H9 (cell line): ENCODE results near the gene TP53. TPM values are rescaled to one million over a fixed set of nuclear protein-coding genes. Genes with fewer than 3 reads are reported as not detected.

Experiments
- DNase-seq: peaks from one replicate; pipeline ENCODE4 v3.0.0-alpha.2; 2017
- H2AFZ ChIP-seq: one replicate; pipeline ENCODE4 v1.6.1; 2013; ENCODE audit warnings: mild to moderate bottlenecking, low read length, control low read depth, moderate library complexity
- H2AK5ac ChIP-seq: 2 replicates; pipeline ENCODE4 v1.6.1; 2013; ENCODE audit warnings: low read length, control low read depth, mixed read lengths; ENCODE audit not compliant: insufficient read length
- H2BK120ac ChIP-seq: one replicate; pipeline ENCODE4 v1.6.1; 2013; ENCODE audit warnings: low read depth, mild to moderate bottlenecking, low read length, control low read depth, inconsistent platforms; ENCODE audit not compliant: poor library complexity, severe bottlenecking
- H2BK12ac ChIP-seq: 2 replicates; pipeline ENCODE4 v1.6.1; 2013; ENCODE audit warnings: low read length, control low read depth, mixed read lengths, low read depth; ENCODE audit not compliant: insufficient read length
- H2BK15ac ChIP-seq: 2 replicates; pipeline ENCODE4 v1.6.1; 2013; ENCODE audit warnings: low read depth, low read length, control low read depth
- H2BK20ac ChIP-seq: one replicate; pipeline ENCODE4 v1.6.1; 2013; ENCODE audit warnings: low read depth, mild to moderate bottlenecking, low read length, control low read depth, inconsistent platforms; ENCODE audit not compliant: poor library complexity, severe bottlenecking
- H2BK5ac ChIP-seq: 2 replicates; pipeline ENCODE4 v1.6.1; 2013; ENCODE audit warnings: low read length, control low read depth, mixed read lengths; ENCODE audit not compliant: insufficient read length
- H3K14ac ChIP-seq: 2 replicates; pipeline ENCODE4 v1.6.1; 2013; ENCODE audit warnings: low read length, control low read depth; ENCODE audit not compliant: insufficient read depth
- H3K18ac ChIP-seq: 2 replicates; pipeline ENCODE4 v1.6.1; 2013; ENCODE audit warnings: low read depth, mild to moderate bottlenecking, mixed read lengths, low read length, control low read depth; ENCODE audit not compliant: insufficient read length
- H3K23ac ChIP-seq: 2 replicates; pipeline ENCODE4 v1.6.1; 2013; ENCODE audit warnings: low read length, control low read depth, mixed read lengths, low read depth; ENCODE audit not compliant: insufficient read length
- H3K23me2 ChIP-seq: 2 replicates; pipeline ENCODE4 v1.6.1; 2013; ENCODE audit warnings: low read depth, mild to moderate bottlenecking, mixed read lengths, low read length, control low read depth; ENCODE audit not compliant: insufficient read length, poor library complexity, severe bottlenecking
- H3K27ac ChIP-seq: 2 replicates; pipeline ENCODE4 v1.5.1; 2013; ENCODE audit warnings: low read length, control low read depth, mixed read lengths, low read depth; ENCODE audit not compliant: insufficient read length
- H3K27me3 ChIP-seq: 2 replicates; pipeline ENCODE4 v1.6.1; 2013; ENCODE audit warnings: low read length, control low read depth, inconsistent platforms; ENCODE audit not compliant: insufficient read depth
- H3K4ac ChIP-seq: 2 replicates; pipeline ENCODE4 v1.6.1; 2013; ENCODE audit warnings: low read depth, mild to moderate bottlenecking, control low read depth, inconsistent platforms, low read length, moderate library complexity
- H3K4me1 ChIP-seq: 2 replicates; pipeline ENCODE4 v1.6.1; 2013; ENCODE audit warnings: low read length, control low read depth, inconsistent platforms; ENCODE audit not compliant: insufficient read depth
- H3K4me2 ChIP-seq: 2 replicates; pipeline ENCODE4 v1.6.1; 2013; ENCODE audit warnings: low read length, control low read depth, mixed read lengths; ENCODE audit not compliant: insufficient read length, insufficient read depth
- H3K56ac ChIP-seq: 2 replicates; pipeline ENCODE4 v1.6.1; 2013; ENCODE audit warnings: low read depth, mild to moderate bottlenecking, mixed read lengths, low read length, control low read depth; ENCODE audit not compliant: insufficient read length
- H3K79me1 ChIP-seq: 2 replicates; pipeline ENCODE4 v1.6.1; 2013; ENCODE audit warnings: low read depth, mild to moderate bottlenecking, moderate library complexity, low read length, control low read depth, inconsistent platforms; ENCODE audit not compliant: insufficient read depth, poor library complexity, severe bottlenecking
- H3K79me2 ChIP-seq: 2 replicates; pipeline ENCODE4 v1.6.1; 2013; ENCODE audit warnings: low read length, control low read depth, inconsistent platforms; ENCODE audit not compliant: insufficient read depth
- H3K9ac ChIP-seq: 2 replicates; pipeline ENCODE4 v1.6.1; 2013; ENCODE audit warnings: low read length, control low read depth, mixed read lengths; ENCODE audit not compliant: insufficient read length; ENCODE audit errors: extremely low read depth
- H3K9me3 ChIP-seq: one replicate; pipeline ENCODE4 v1.6.1; 2013; ENCODE audit warnings: low read depth, low read length, inconsistent platforms; ENCODE audit not compliant: control insufficient read depth
- H3T11ph ChIP-seq: one replicate; pipeline ENCODE4 v1.6.1; 2013; ENCODE audit warnings: mild to moderate bottlenecking, low read length, control low read depth, inconsistent platforms
- H4K20me1 ChIP-seq: one replicate; pipeline ENCODE4 v1.6.1; 2013; ENCODE audit not compliant: control insufficient read depth, insufficient read length, insufficient read depth
- H4K5ac ChIP-seq: 2 replicates; pipeline ENCODE4 v1.6.1; 2013; ENCODE audit warnings: low read depth, mild to moderate bottlenecking, mixed read lengths, low read length, control low read depth; ENCODE audit not compliant: insufficient read length
- H4K8ac ChIP-seq: replicated peaks from 2 replicates; pipeline ENCODE4 v1.6.1; 2013; ENCODE audit warnings: low read length, control low read depth, mixed read lengths, low read depth; ENCODE audit not compliant: insufficient read length
- H4K91ac ChIP-seq: 2 replicates; pipeline ENCODE4 v1.6.1; 2013; ENCODE audit warnings: low read depth, mild to moderate bottlenecking, moderate library complexity, mixed read lengths, low read length, control low read depth; ENCODE audit not compliant: insufficient read length
- H3K27ac Mint-ChIP-seq, 3 experiments: 2 replicates in 2 of 3; 3 replicates in 1 of 3; pipeline ENCODE4 v1.8.0; 2020 to 2021; ENCODE audit warnings: mixed read lengths in 3 of 3, mild to moderate bottlenecking in 1 of 3, moderate library complexity in 1 of 3
- H3K27me3 Mint-ChIP-seq: 2 replicates; pipeline ENCODE4 v1.8.0; 2021; ENCODE audit warnings: low read depth, mild to moderate bottlenecking, moderate library complexity, mixed read lengths
- H3K36me3 Mint-ChIP-seq, 3 experiments: 2 replicates in 2 of 3; 3 replicates in 1 of 3; pipeline ENCODE4 v1.8.0; 2020 to 2021; ENCODE audit warnings: low read depth in 3 of 3, mixed read lengths in 3 of 3; ENCODE audit not compliant: insufficient read depth in 1 of 3
- H3K4me1 Mint-ChIP-seq, 2 experiments: 2 replicates each; pipeline ENCODE4 v1.8.0; 2020; ENCODE audit warnings: mixed read lengths in 2 of 2
- H3K4me3 Mint-ChIP-seq, 2 experiments: 2 replicates in 1 of 2; 3 replicates in 1 of 2; pipeline ENCODE4 v1.8.0; 2020 to 2021; ENCODE audit warnings: mild to moderate bottlenecking in 2 of 2, mixed read lengths in 2 of 2, moderate library complexity in 1 of 2
- H3K9me3 Mint-ChIP-seq, 2 experiments: 2 replicates in 1 of 2; 3 replicates in 1 of 2; pipeline ENCODE4 v1.8.0; 2020; ENCODE audit warnings: mild to moderate bottlenecking in 2 of 2, mixed read lengths in 2 of 2, moderate library complexity in 1 of 2
- CTCF ChIP-seq: fragments of 200-600 bp; sonication (generic); conservative IDR thresholded peaks from 3 replicates; pipeline ENCODE4 v1.8.0; 2021; ENCODE audit warnings: antibody characterized with exemption, mild to moderate bottlenecking
- WGBS: extraction: QIAGEN DNeasy Blood & Tissue Kit; methylation state at CpG from one replicate; pipeline ENCODE4 v1.1.7; 2013; ENCODE audit warnings: missing lambda C conversion rate, low lambda C conversion rate, mixed read lengths; ENCODE audit not compliant: insufficient read length; ENCODE audit errors: extremely low coverage; 5-methylcytosine and 5-hydroxymethylcytosine counted together
- total RNA-seq: library from RNA; stranded (reverse); gene quantifications from 2 replicates; pipeline ENCODE4 v1.2.1, GENCODE V29; 2021

The TP53 gene
- total RNA-seq, 1 experiment from 2014 or later = 163 TPM

GRCh38 chr17:7700510-7700909 lies 13.2 kb upstream of the TP53 start:
- Mint-ChIP-seq H3K4me1 (peaks cover 17 to 20% of the 10 kb centered on the region in 2 experiments), H3K27ac (no peak overlapping the region), H3K4me3 (no peak overlapping the region), H3K9me3 (no peaks in the 10 kb centered on the region; a peak in 1 of 5 replicates), H3K27me3 (peaks cover 8% of the 10 kb centered on the region), H3K36me3 (peaks cover 11 to 29% (median 26%) of the 10 kb centered on the region in 3 experiments; a peak in 6 of 7 replicates)
- Histone ChIP-seq H3K23me2 (peaks cover 11% of the 10 kb centered on the region), H4K91ac (no peak overlapping the region), H4K20me1 (no peaks in the 10 kb centered on the region), H3K4me2 (no peak overlapping the region), H3K18ac (no peak overlapping the region), H3K23ac (no peak overlapping the region), H2BK120ac (no peak overlapping the region), H2BK20ac (no peak overlapping the region), H2BK5ac (no peak overlapping the region), H3K9me3 (no peaks in the 10 kb centered on the region), H3K79me2 (no peaks in the 10 kb centered on the region), H3K56ac (no peak overlapping the region), H2BK15ac (no peak overlapping the region), H3T11ph (no peak overlapping the region), H3K27ac (no peak overlapping the region), H4K8ac (no peak overlapping the region), H3K27me3 (no peaks in the 10 kb centered on the region), H3K79me1 (no peaks in the 10 kb centered on the region), H3K4me1 (no peaks in the 10 kb centered on the region; the same call in 1 of the 2 replicates), H3K9ac (no peak overlapping the region), H2AK5ac (no peak overlapping the region), H2BK12ac (no peak overlapping the region), H4K5ac (no peak overlapping the region), H3K14ac (no peak overlapping the region), H2AFZ (no peak overlapping the region), H3K4ac (no peak overlapping the region)
- no peak for DNase-seq
- no peak for TF ChIP-seq CTCF
- WGBS = no CpG with 5 or more reads among the region's 7 CpGs
